Neural cell (in vitro differentiated cells): Measurements from ENCODE around the gene NOC3L.

ENCODE experiments used
- CTCF ChIP-seq: fragments of 450-650 bp; IDR thresholded peaks from 2 replicates; pipeline ENCODE4 v1.5.1; 2014; ENCODE audit warnings: antibody characterized with exemption, mild to moderate bottlenecking, moderate library complexity; ENCODE audit not compliant: poor library complexity, severe bottlenecking
- EP300 ChIP-seq: fragments of 450-650 bp; conservative IDR thresholded peaks from 2 replicates; pipeline ENCODE4 v1.6.1; 2014; ENCODE audit warnings: antibody characterized with exemption, mild to moderate bottlenecking, moderate library complexity; ENCODE audit not compliant: poor library complexity, severe bottlenecking
- EZH2 ChIP-seq: fragments of 200-600, 300-800 bp; shearing (Covaris generic), sonication (generic); IDR thresholded peaks from 2 replicates; pipeline ENCODE4 v1.6.1; 2014; ENCODE audit warnings: antibody characterized with exemption, low read length, borderline replicate concordance, mild to moderate bottlenecking; ENCODE audit not compliant: insufficient read depth, poor library complexity, severe bottlenecking
- POLR2AphosphoS5 ChIP-seq: IDR thresholded peaks from 2 replicates; pipeline ENCODE4 v1.6.1; 2012
- RAD21 ChIP-seq: fragments of 450-650 bp; conservative IDR thresholded peaks from 2 replicates; pipeline ENCODE4 v1.6.1; 2014; ENCODE audit warnings: antibody characterized with exemption, mild to moderate bottlenecking, moderate library complexity
- REST ChIP-seq: IDR thresholded peaks from 2 replicates; pipeline ENCODE4 v1.6.1; 2012; ENCODE audit warnings: borderline replicate concordance
- SMC3 ChIP-seq: fragments of 450-650 bp; conservative IDR thresholded peaks from 2 replicates; pipeline ENCODE4 v1.6.1; 2014; ENCODE audit warnings: antibody characterized with exemption, mild to moderate bottlenecking, moderate library complexity; ENCODE audit not compliant: poor library complexity
- TAF1 ChIP-seq: IDR thresholded peaks from 2 replicates; pipeline ENCODE4 v1.6.1; 2012; ENCODE audit warnings: low read depth

- TF ChIP-seq CTCF (no peak), POLR2AphosphoS5 (no peak), RAD21 (no peak), REST (no peak), EP300 (no peak), EZH2 (no peak), TAF1 (no peak), SMC3 (no peak)
Observed at GRCh38 chr10:94357193-94357592, 5.5 kb downstream of the NOC3L start.
